ENCODE data around the gene SCYGR8.
"Not testable (repeated sequence)": the region's sequence is repeated elsewhere in the genome, so short reads cannot be mapped to it uniquely, and the experiment has no call there.

The SCYGR8 gene

GRCh38 chr2:227717687-227718567 is 27.8 kb upstream of the SCYGR8 start, which contains the start of gene SLC19A3:
TSS of gene SLC19A3 (minus strand) at chr2:227718028. CDS start at chr2:227702318, 15,710 bp downstream.
- no peak within 1 kb of the TSS for H3K27ac ChIP-seq (ENCODE audit: insufficient read depth, low read length, poor library complexity, severe bottlenecking)
- H3K36me3 ChIP-seq (ENCODE audit: control insufficient read depth, insufficient read depth, low read length), result no peaks in the 10 kb centered on the region
- H3K4me1 ChIP-seq (ENCODE audit: control insufficient read depth, insufficient read depth, low read length, poor library complexity, severe bottlenecking), result peaks cover 4% of the 10 kb centered on the region
- H3K27me3 ChIP-seq (replicated peaks; ENCODE audit: control insufficient read depth, insufficient read depth, low read length, poor library complexity, severe bottlenecking), result no peaks in the 10 kb centered on the region
- no peak within 1 kb of the TSS for H3K4me3 ChIP-seq (ENCODE audit: insufficient read depth, low read depth, low read length, poor library complexity, severe bottlenecking)
- no peak for DNase-seq
- no peaks in the 10 kb centered on the region for H3K9me3 ChIP-seq (ENCODE audit: control insufficient read depth, low read length)

- peaks cover 4% of the 10 kb centered on the region for H3K4me1 ChIP-seq (ENCODE audit: control insufficient read depth, insufficient read depth, low read length, poor library complexity, severe bottlenecking)
- DNase-seq, result no peak
- no peaks in the 10 kb centered on the region for H3K27me3 ChIP-seq (replicated peaks; ENCODE audit: control insufficient read depth, insufficient read depth, low read length, poor library complexity, severe bottlenecking)
- no peak overlapping the region for H3K4me3 ChIP-seq (ENCODE audit: insufficient read depth, low read depth, low read length, poor library complexity, severe bottlenecking)
- H3K36me3 ChIP-seq (ENCODE audit: control insufficient read depth, insufficient read depth, low read length), result no peaks in the 10 kb centered on the region
- no peaks in the 10 kb centered on the region for H3K9me3 ChIP-seq (ENCODE audit: control insufficient read depth, low read length)
- no peak overlapping the region for H3K27ac ChIP-seq (ENCODE audit: insufficient read depth, low read length, poor library complexity, severe bottlenecking)
These were observed 26.1 kb upstream of the SCYGR8 start for GRCh38 chr2:227719641-227720040.

GRCh38 chr2:227720680-227721079 is 25.0 kb upstream of the SCYGR8 start:
- Histone ChIP-seq H3K27ac (ENCODE audit: insufficient read depth, low read length, poor library complexity, severe bottlenecking) (no peak overlapping the region), H3K27me3 (replicated peaks; ENCODE audit: control insufficient read depth, insufficient read depth, low read length, poor library complexity, severe bottlenecking) (no peaks in the 10 kb centered on the region), H3K36me3 (ENCODE audit: control insufficient read depth, insufficient read depth, low read length) (no peaks in the 10 kb centered on the region), H3K4me3 (ENCODE audit: insufficient read depth, low read depth, low read length, poor library complexity, severe bottlenecking) (no peak overlapping the region), H3K9me3 (ENCODE audit: control insufficient read depth, low read length) (no peaks in the 10 kb centered on the region), H3K4me1 (ENCODE audit: control insufficient read depth, insufficient read depth, low read length, poor library complexity, severe bottlenecking) (peaks cover 4% of the 10 kb centered on the region)
- no peak for DNase-seq

- H3K4me1 ChIP-seq (ENCODE audit: control insufficient read depth, insufficient read depth, low read length, poor library complexity, severe bottlenecking); H3K27me3 ChIP-seq (replicated peaks; ENCODE audit: control insufficient read depth, insufficient read depth, low read length, poor library complexity, severe bottlenecking); H3K36me3 ChIP-seq (ENCODE audit: control insufficient read depth, insufficient read depth, low read length); H3K27ac ChIP-seq (ENCODE audit: insufficient read depth, low read length, poor library complexity, severe bottlenecking); DNase-seq; H3K4me3 ChIP-seq (ENCODE audit: insufficient read depth, low read depth, low read length, poor library complexity, severe bottlenecking); H3K9me3 ChIP-seq (ENCODE audit: control insufficient read depth, low read length): not testable (repeated sequence)
These were observed 22.9 kb upstream of the SCYGR8 start for GRCh38 chr2:227722821-227723220.

- H3K27ac ChIP-seq (ENCODE audit: insufficient read depth, low read length, poor library complexity, severe bottlenecking), result no peak within 1 kb of the TSS
- DNase-seq, result no peak
- H3K27me3 ChIP-seq (replicated peaks; ENCODE audit: control insufficient read depth, insufficient read depth, low read length, poor library complexity, severe bottlenecking), result no peaks in the 10 kb centered on the region
- no peaks in the 10 kb centered on the region for H3K9me3 ChIP-seq (ENCODE audit: control insufficient read depth, low read length)
- H3K4me3 ChIP-seq (ENCODE audit: insufficient read depth, low read depth, low read length, poor library complexity, severe bottlenecking), result no peak within 1 kb of the TSS
- no peaks in the 10 kb centered on the region for H3K4me1 ChIP-seq (ENCODE audit: control insufficient read depth, insufficient read depth, low read length, poor library complexity, severe bottlenecking)
- no peaks in the 10 kb centered on the region for H3K36me3 ChIP-seq (ENCODE audit: control insufficient read depth, insufficient read depth, low read length)
These were observed 21.2 kb upstream of the SCYGR8 start, which contains the start of gene SCYGR6 for GRCh38 chr2:227724394-227725039. TSS of gene SCYGR6 (minus strand) at chr2:227724757. CDS start at chr2:227724757, 0 bp downstream.

- Histone ChIP-seq H3K4me3 (ENCODE audit: insufficient read depth, low read depth, low read length, poor library complexity, severe bottlenecking) (no peak within 1 kb of the TSS), H3K36me3 (ENCODE audit: control insufficient read depth, insufficient read depth, low read length) (no peaks in the 10 kb centered on the region), H3K4me1 (ENCODE audit: control insufficient read depth, insufficient read depth, low read length, poor library complexity, severe bottlenecking) (no peaks in the 10 kb centered on the region), H3K9me3 (ENCODE audit: control insufficient read depth, low read length) (no peaks in the 10 kb centered on the region), H3K27ac (ENCODE audit: insufficient read depth, low read length, poor library complexity, severe bottlenecking) (no peak within 1 kb of the TSS), H3K27me3 (replicated peaks; ENCODE audit: control insufficient read depth, insufficient read depth, low read length, poor library complexity, severe bottlenecking) (peaks cover 5% of the 10 kb centered on the region)
- DNase-seq, result no peak
These were observed 17.7 kb upstream of the SCYGR8 start, which contains the start of gene SCYGR7 for GRCh38 chr2:227728035-227728434. TSS of gene SCYGR7 (plus strand) at chr2:227728335. CDS start at chr2:227728335, 0 bp downstream.

GRCh38 chr2:227739351-227739750 is 6.3 kb upstream of the SCYGR8 start:
- Histone ChIP-seq H3K9me3 (ENCODE audit: control insufficient read depth, low read length) (no peaks in the 10 kb centered on the region), H3K4me3 (ENCODE audit: insufficient read depth, low read depth, low read length, poor library complexity, severe bottlenecking) (no peak overlapping the region), H3K36me3 (ENCODE audit: control insufficient read depth, insufficient read depth, low read length) (no peaks in the 10 kb centered on the region), H3K4me1 (ENCODE audit: control insufficient read depth, insufficient read depth, low read length, poor library complexity, severe bottlenecking) (no peaks in the 10 kb centered on the region), H3K27me3 (replicated peaks; ENCODE audit: control insufficient read depth, insufficient read depth, low read length, poor library complexity, severe bottlenecking) (no peaks in the 10 kb centered on the region), H3K27ac (ENCODE audit: insufficient read depth, low read length, poor library complexity, severe bottlenecking) (no peak overlapping the region)
- no peak for DNase-seq

- not testable (repeated sequence) for H3K9me3 ChIP-seq (ENCODE audit: control insufficient read depth, low read length); H3K36me3 ChIP-seq (ENCODE audit: control insufficient read depth, insufficient read depth, low read length); H3K27me3 ChIP-seq (replicated peaks; ENCODE audit: control insufficient read depth, insufficient read depth, low read length, poor library complexity, severe bottlenecking); H3K4me1 ChIP-seq (ENCODE audit: control insufficient read depth, insufficient read depth, low read length, poor library complexity, severe bottlenecking); H3K27ac ChIP-seq (ENCODE audit: insufficient read depth, low read length, poor library complexity, severe bottlenecking); H3K4me3 ChIP-seq (ENCODE audit: insufficient read depth, low read depth, low read length, poor library complexity, severe bottlenecking)
- peak in 1 of 3 donors; percentile 14 for DNase-seq
These were observed 5.0 kb upstream of the SCYGR8 start for GRCh38 chr2:227740705-227741104.

GRCh38 chr2:227748079-227748478 is 2.4 kb downstream of the SCYGR8 start:
- Histone ChIP-seq H3K9me3 (ENCODE audit: control insufficient read depth, low read length) (no peaks in the 10 kb centered on the region), H3K4me1 (ENCODE audit: control insufficient read depth, insufficient read depth, low read length, poor library complexity, severe bottlenecking) (no peaks in the 10 kb centered on the region), H3K27me3 (replicated peaks; ENCODE audit: control insufficient read depth, insufficient read depth, low read length, poor library complexity, severe bottlenecking) (no peaks in the 10 kb centered on the region), H3K27ac (ENCODE audit: insufficient read depth, low read length, poor library complexity, severe bottlenecking) (no peak overlapping the region), H3K36me3 (ENCODE audit: control insufficient read depth, insufficient read depth, low read length) (no peaks in the 10 kb centered on the region), H3K4me3 (ENCODE audit: insufficient read depth, low read depth, low read length, poor library complexity, severe bottlenecking) (no peak overlapping the region)
- no peak for DNase-seq

- not testable (repeated sequence) for H3K4me3 ChIP-seq (ENCODE audit: insufficient read depth, low read depth, low read length, poor library complexity, severe bottlenecking); DNase-seq; H3K9me3 ChIP-seq (ENCODE audit: control insufficient read depth, low read length); H3K4me1 ChIP-seq (ENCODE audit: control insufficient read depth, insufficient read depth, low read length, poor library complexity, severe bottlenecking); H3K36me3 ChIP-seq (ENCODE audit: control insufficient read depth, insufficient read depth, low read length); H3K27me3 ChIP-seq (replicated peaks; ENCODE audit: control insufficient read depth, insufficient read depth, low read length, poor library complexity, severe bottlenecking); H3K27ac ChIP-seq (ENCODE audit: insufficient read depth, low read length, poor library complexity, severe bottlenecking)
These were observed 10.6 kb downstream of the SCYGR8 start for GRCh38 chr2:227756261-227756660.
